Measurements from ENCODE around the gene EBLN2. TPM values are rescaled to one million over a fixed set of nuclear protein-coding genes. Genes with fewer than 3 reads are reported as not detected.
"Not testable (repeated sequence)": the region's sequence is repeated elsewhere in the genome, so short reads cannot be mapped to it uniquely, and the experiment has no call there.

Gene EBLN2
- total RNA-seq, 2 experiments from 2014 or later: 6.2 to 6.3 TPM

- H3K36me3 Mint-ChIP-seq: no peaks in the 10 kb centered on the region
- DNase-seq: no peak
- H3K27me3 Mint-ChIP-seq: no peaks in the 10 kb centered on the region
- H3K4me3 Mint-ChIP-seq: no peak overlapping the region
- ATAC-seq (ENCODE audit: low read depth): no peak
- no peak overlapping the region for H3K27ac Mint-ChIP-seq
- H3K4me1 Mint-ChIP-seq: peaks cover 13% of the 10 kb centered on the region
- POLR2A ChIA-PET: no interaction called here
- H3K9me3 Mint-ChIP-seq: no peaks in the 10 kb centered on the region
These were observed 18.0 kb upstream of the EBLN2 start for GRCh38 chr3:73043414-73043813.

DNA sequence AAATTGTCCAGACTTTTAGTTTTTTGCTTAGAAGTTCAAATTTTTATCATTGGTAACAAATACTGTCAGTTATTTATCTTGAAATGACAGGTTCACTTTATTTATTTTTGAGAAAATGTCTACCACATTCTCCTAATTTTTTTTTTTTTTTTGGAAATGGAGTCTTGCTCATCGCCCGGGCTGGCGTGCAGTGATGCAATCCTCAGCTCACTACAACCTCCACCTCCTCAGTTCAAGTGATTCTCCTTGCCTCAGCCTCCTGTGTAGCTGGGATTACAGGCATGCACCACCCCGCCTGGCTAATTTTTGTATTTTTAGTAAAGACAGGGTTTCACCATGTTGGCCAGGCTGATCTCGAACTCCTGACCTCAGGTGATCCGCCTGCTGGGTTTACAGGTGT lies 16.1 kb upstream of the EBLN2 start:
- no peak overlapping the region for H3K4me3 Mint-ChIP-seq
- POLR2A ChIA-PET: no interaction called here
- H3K4me1 Mint-ChIP-seq: peaks cover 14% of the 10 kb centered on the region
- no peaks in the 10 kb centered on the region for H3K27me3 Mint-ChIP-seq
- H3K27ac Mint-ChIP-seq: no peak overlapping the region
- H3K9me3 Mint-ChIP-seq: no peaks in the 10 kb centered on the region
- no peak for DNase-seq
- H3K36me3 Mint-ChIP-seq: no peaks in the 10 kb centered on the region
- ATAC-seq (ENCODE audit: low read depth): no peak

GRCh38 chr3:73046195-73046594 lies 15.3 kb upstream of the EBLN2 start:
- ATAC-seq (ENCODE audit: low read depth): no peak
- H3K9me3 Mint-ChIP-seq: no peaks in the 10 kb centered on the region

DNA sequence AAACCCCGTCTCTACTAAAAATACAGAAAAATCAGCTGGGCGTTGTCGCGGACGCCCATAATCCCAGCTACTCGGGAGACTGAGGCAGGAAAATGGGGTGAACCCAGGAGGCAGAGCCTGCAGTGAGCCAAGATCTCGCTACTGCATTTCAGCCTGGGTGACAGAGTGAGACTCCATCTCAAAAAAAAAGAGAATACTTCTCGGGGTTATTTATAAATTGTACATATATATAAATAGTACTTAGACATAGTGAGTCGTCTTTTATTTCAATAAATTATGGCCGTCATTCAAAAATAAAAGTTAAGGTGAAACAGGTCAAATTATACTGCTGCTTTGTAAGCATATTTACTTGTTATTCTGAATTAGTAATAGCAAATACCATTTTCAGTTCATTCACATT lies 12.1 kb upstream of the EBLN2 start:
- peaks cover 6% of the 10 kb centered on the region for H3K4me1 Mint-ChIP-seq

More at GRCh38 chr3:73046195-73046594, 15.3 kb upstream of the EBLN2 start:
- H3K4me1 Mint-ChIP-seq: peaks cover 10% of the 10 kb centered on the region
- DNase-seq: no peak
- H3K36me3 Mint-ChIP-seq: no peaks in the 10 kb centered on the region
- POLR2A ChIA-PET: no interaction called here
- no peak overlapping the region for H3K27ac Mint-ChIP-seq
- H3K4me3 Mint-ChIP-seq: no peak overlapping the region
- no peaks in the 10 kb centered on the region for H3K27me3 Mint-ChIP-seq

GRCh38 chr3:73052857-73053256 lies 8.6 kb upstream of the EBLN2 start:
- Mint-ChIP-seq H3K4me1 (peaks cover 6% of the 10 kb centered on the region), H3K27ac (no peak overlapping the region), H3K9me3 (no peaks in the 10 kb centered on the region), H3K4me3 (no peak overlapping the region), H3K27me3 (no peaks in the 10 kb centered on the region), H3K36me3 (peaks cover 1% of the 10 kb centered on the region)
- POLR2A ChIA-PET: no interaction called here
- ATAC-seq (ENCODE audit: low read depth) (no peak), DNase-seq (no peak)

More for the DNA sequence above, 12.1 kb upstream of the EBLN2 start:
- H3K4me3 Mint-ChIP-seq: no peak overlapping the region
- DNase-seq (no peak), ATAC-seq (ENCODE audit: low read depth) (no peak)
- H3K36me3 Mint-ChIP-seq: peaks cover 1% of the 10 kb centered on the region
- no peak overlapping the region for H3K27ac Mint-ChIP-seq
- H3K27me3 Mint-ChIP-seq: no peaks in the 10 kb centered on the region
- H3K9me3 Mint-ChIP-seq: no peaks in the 10 kb centered on the region
- POLR2A ChIA-PET: no interaction called here

GRCh38 chr3:73055583-73055982 lies 5.9 kb upstream of the EBLN2 start:
- POLR2A ChIA-PET: no interaction called here
- no peak overlapping the region for H3K4me3 Mint-ChIP-seq
- H3K27ac Mint-ChIP-seq: no peak overlapping the region
- no peaks in the 10 kb centered on the region for H3K9me3 Mint-ChIP-seq
- peaks cover 7% of the 10 kb centered on the region for H3K4me1 Mint-ChIP-seq
- H3K36me3 Mint-ChIP-seq: peaks cover 1% of the 10 kb centered on the region
- DNase-seq (no peak), ATAC-seq (ENCODE audit: low read depth) (no peak)
- H3K27me3 Mint-ChIP-seq: no peaks in the 10 kb centered on the region

GRCh38 chr3:73056014-73056844 lies 5.2 kb upstream of the EBLN2 start:
- ATAC-seq (ENCODE audit: low read depth) (no peak), DNase-seq (no peak)
- Mint-ChIP-seq H3K4me3 (no peak overlapping the region), H3K27ac (no peak overlapping the region), H3K9me3 (no peaks in the 10 kb centered on the region), H3K36me3 (peaks cover 1% of the 10 kb centered on the region), H3K27me3 (no peaks in the 10 kb centered on the region), H3K4me1 (peaks cover 7% of the 10 kb centered on the region)
- POLR2A ChIA-PET: interaction anchor here (0.8 to 1.1 kb wide), 2 partner anchors 56 to 246 kb away, joined by 3 read pairs; no protein-coding TSS in a partner anchor

DNA sequence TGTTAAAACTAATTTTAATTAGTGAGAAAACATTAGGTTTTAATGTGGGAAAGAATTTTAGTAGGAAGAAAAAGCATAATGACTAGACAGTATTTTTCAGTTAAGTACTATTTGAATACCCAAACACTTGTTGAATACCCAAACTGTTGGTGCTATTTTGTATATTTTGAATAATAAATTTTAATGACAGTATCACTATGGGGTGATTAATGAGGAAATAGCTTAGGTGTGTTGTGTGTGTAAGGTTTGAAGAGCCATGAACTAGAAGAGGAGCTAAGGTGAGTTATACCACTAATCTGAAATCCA lies 4.7 kb upstream of the EBLN2 start:
- Mint-ChIP-seq H3K36me3 (peaks cover 1% of the 10 kb centered on the region), H3K4me3 (no peak overlapping the region), H3K4me1 (peaks cover 7% of the 10 kb centered on the region), H3K27ac (no peak overlapping the region), H3K9me3 (no peaks in the 10 kb centered on the region), H3K27me3 (no peaks in the 10 kb centered on the region)
- POLR2A ChIA-PET: interaction anchor here (0.8 to 1.1 kb wide), 2 partner anchors 57 to 245 kb away, joined by 3 read pairs; no protein-coding TSS in a partner anchor
- DNase-seq: no peak
- no peak for ATAC-seq (ENCODE audit: low read depth)

DNA sequence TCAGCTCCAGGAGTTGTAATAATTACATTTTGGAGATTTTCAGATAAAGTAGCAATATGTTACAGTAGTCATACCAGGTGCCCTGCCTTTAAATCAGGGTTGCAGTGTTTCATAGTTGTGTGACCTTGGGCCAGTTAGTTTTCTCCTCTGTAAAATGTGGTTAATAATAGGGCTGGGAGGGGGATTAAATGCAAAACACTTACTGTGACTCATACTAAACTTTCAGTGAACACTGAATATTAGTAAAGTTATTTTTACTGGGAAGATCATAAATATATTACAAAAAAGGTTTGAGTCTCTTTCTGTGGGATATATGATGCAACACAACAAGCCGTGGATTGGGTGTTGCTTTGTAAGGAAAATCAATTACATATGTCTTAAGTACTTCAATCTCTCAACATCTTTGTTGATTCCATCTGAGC lies 1.1 kb upstream of the EBLN2 start:
- H3K9me3 Mint-ChIP-seq: no peaks in the 10 kb centered on the region
- ATAC-seq (ENCODE audit: low read depth) (no peak), DNase-seq (no peak)
- no peaks in the 10 kb centered on the region for H3K27me3 Mint-ChIP-seq
- H3K36me3 Mint-ChIP-seq: peaks cover 15% of the 10 kb centered on the region
- no peak overlapping the region for H3K27ac Mint-ChIP-seq
- POLR2A ChIA-PET: no interaction called here
- H3K4me3 Mint-ChIP-seq: no peak overlapping the region
- H3K4me1 Mint-ChIP-seq: peaks cover 7% of the 10 kb centered on the region

DNA sequence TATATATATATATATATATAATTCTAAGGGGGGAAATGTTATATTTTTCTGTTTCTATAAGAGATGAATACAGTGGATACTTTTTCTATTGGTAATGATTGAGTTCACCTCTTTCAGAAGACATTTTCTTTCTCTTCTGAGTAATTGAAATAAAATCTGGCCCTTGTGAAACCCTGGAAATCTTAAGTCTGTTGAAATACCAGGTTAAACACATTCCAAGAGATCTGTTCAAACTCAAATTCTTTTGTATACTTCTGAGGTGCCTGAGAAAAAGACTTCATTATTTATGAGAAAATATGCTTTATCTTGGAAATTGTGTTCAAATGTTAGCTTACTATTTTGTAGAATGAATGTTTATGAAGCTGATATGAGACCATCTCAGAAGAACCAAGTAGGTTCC lies 4.8 kb downstream of the EBLN2 start:
- POLR2A ChIA-PET: not testable (repeated sequence)
- H3K36me3 Mint-ChIP-seq: peaks cover 17% of the 10 kb centered on the region

GRCh38 chr3:73068419-73068818 lies 7.0 kb downstream of the EBLN2 start:
- DNase-seq: no peak
- H3K36me3 Mint-ChIP-seq: peaks cover 11% of the 10 kb centered on the region
- H3K4me3 Mint-ChIP-seq: no peak overlapping the region
- POLR2A ChIA-PET: no interaction called here
- ATAC-seq (ENCODE audit: low read depth): no peak
- no peaks in the 10 kb centered on the region for H3K27me3 Mint-ChIP-seq
- no peak overlapping the region for H3K27ac Mint-ChIP-seq
- peaks cover 26% of the 10 kb centered on the region for H3K4me1 Mint-ChIP-seq
- H3K9me3 Mint-ChIP-seq: no peaks in the 10 kb centered on the region

More for the DNA sequence above, 4.8 kb downstream of the EBLN2 start:
- not testable (repeated sequence) for ATAC-seq (ENCODE audit: low read depth); H3K27me3 Mint-ChIP-seq; DNase-seq; H3K27ac Mint-ChIP-seq; H3K9me3 Mint-ChIP-seq; H3K4me3 Mint-ChIP-seq; H3K4me1 Mint-ChIP-seq

GRCh38 chr3:73069187-73069586 lies 7.7 kb downstream of the EBLN2 start:
- H3K4me1 Mint-ChIP-seq: peaks cover 29% of the 10 kb centered on the region
- H3K27me3 Mint-ChIP-seq: no peaks in the 10 kb centered on the region
- H3K36me3 Mint-ChIP-seq: peaks cover 11% of the 10 kb centered on the region
- DNase-seq (no peak), ATAC-seq (ENCODE audit: low read depth) (no peak)
- H3K27ac Mint-ChIP-seq: no peak overlapping the region
- H3K4me3 Mint-ChIP-seq: no peak overlapping the region
- POLR2A ChIA-PET: no interaction called here
- H3K9me3 Mint-ChIP-seq: no peaks in the 10 kb centered on the region

DNA sequence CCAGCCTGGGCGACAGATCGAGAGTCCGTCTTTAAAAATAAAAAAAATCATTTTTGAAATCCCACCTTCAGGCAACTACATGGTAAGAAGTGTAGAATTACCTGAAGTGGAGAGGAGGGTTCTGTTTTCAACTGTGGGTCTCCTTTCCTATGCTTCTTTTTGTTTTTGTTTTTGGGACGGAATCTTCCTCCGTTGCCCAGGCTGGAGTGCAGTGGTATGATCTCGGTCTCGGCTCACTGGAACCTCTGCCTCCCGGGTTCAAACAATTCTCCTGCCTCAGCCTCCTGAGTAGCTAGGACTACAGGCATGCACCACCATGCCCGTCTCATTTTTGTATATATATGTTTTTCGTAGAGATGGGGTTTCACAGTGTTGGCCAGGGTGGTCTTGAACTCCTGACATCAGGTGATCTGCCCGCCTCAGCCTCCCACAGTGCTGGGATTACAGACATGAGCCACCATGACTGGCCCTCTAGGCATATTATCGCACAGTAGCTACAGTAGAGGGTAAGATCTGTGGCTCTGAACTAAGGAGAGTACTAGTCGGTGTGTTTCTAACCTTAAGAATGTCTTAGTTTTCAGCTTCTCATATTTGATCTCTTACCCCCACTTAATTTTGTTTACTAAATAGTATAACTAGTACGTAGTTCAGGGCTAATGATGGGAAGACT lies 8.5 kb downstream of the EBLN2 start:
- DNase-seq (no peak), ATAC-seq (ENCODE audit: low read depth) (no peak)
- Mint-ChIP-seq H3K4me3 (no peak overlapping the region), H3K4me1 (peaks cover 33% of the 10 kb centered on the region), H3K27ac (no peak overlapping the region), H3K9me3 (no peaks in the 10 kb centered on the region), H3K36me3 (peaks cover 6% of the 10 kb centered on the region), H3K27me3 (no peaks in the 10 kb centered on the region)
- POLR2A ChIA-PET: no interaction called here
